ENCODE results near the gene FARSB.
"Not testable (repeated sequence)": the region's sequence is repeated elsewhere in the genome, so short reads cannot be mapped to it uniquely, and the experiment has no call there.

Gene FARSB

DNA sequence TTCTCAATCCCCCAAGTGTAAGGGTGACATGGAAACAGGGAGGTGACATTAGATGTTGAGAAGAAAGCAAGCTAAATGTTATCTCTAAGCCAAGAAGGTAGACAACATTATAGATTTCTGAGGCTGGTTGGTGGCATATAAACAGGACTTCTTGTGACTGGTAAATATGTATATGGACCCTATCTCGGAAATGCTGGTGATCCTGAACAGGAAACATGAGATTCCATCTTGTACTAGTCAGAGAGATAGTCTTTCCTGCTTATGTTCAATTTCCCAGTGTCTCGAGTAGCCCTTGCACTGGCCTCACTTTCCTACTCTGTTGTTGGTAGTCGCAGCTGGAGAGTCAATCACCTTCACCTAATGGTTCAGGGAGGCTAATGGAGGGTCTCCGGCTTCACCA lies 42.4 kb upstream of the FARSB start:
- TF ChIP-seq, protein P1, sequence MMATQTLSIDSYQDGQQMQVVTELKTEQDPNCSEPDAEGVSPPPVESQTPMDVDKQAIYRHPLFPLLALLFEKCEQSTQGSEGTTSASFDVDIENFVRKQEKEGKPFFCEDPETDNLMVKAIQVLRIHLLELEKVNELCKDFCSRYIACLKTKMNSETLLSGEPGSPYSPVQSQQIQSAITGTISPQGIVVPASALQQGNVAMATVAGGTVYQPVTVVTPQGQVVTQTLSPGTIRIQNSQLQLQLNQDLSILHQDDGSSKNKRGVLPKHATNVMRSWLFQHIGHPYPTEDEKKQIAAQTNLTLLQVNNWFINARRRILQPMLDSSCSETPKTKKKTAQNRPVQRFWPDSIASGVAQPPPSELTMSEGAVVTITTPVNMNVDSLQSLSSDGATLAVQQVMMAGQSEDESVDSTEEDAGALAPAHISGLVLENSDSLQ (IDR thresholded peaks at IDR 0.05), result no peak
- TF ChIP-seq SP1 (IDR thresholded peaks at IDR 0.05) (no peak), L3MBTL2 (conservative IDR thresholded peaks at IDR 0.05) (no peak), ELF4 (IDR thresholded peaks at IDR 0.05) (no peak), HDGF (IDR thresholded peaks at IDR 0.05; ENCODE audit: borderline replicate concordance) (no peak), ARNT (IDR thresholded peaks at IDR 0.05) (no peak), FOXM1 (IDR thresholded peaks at IDR 0.05; ENCODE audit: borderline replicate concordance) (no peak), LEF1 (IDR thresholded peaks at IDR 0.05; ENCODE audit: borderline replicate concordance) (no peak)
- no peak for DNase-seq (ENCODE audit: extremely low spot score)
- CTCF ChIA-PET, result no interaction called here
- POLR2A ChIA-PET, result no interaction called here

DNA sequence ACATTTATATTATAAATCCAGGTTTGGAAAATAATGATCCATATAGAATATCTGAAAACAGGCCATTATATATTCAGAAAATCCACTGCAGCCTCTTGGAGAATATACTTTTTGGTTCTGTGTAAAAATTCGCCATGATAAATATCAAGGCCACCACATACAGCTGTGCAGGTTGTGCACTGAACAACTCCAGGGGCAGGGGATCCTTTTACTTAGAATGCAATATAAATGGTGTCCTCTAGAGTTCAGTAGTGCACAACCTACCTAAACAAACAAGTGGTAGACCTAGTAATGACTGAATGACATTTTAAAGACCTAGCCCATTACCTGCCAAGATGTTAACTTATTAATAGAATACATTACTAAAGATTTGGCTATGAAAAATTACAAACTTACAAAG lies 37.9 kb upstream of the FARSB start:
- TF ChIP-seq, protein P1 (IDR thresholded peaks at IDR 0.05), result peak; percentile 74
- TF ChIP-seq SUZ12 (IDR thresholded peaks at IDR 0.05), result no peak
- DNase-seq (ENCODE audit: extremely low spot score), result peak; percentile 24
- ChIA-PET POLR2A (no interaction called here), CTCF (interaction anchor here (0.6 kb wide), 1 partner anchor 218 kb away, joined by 3 read pairs; no protein-coding TSS in a partner anchor)

DNA sequence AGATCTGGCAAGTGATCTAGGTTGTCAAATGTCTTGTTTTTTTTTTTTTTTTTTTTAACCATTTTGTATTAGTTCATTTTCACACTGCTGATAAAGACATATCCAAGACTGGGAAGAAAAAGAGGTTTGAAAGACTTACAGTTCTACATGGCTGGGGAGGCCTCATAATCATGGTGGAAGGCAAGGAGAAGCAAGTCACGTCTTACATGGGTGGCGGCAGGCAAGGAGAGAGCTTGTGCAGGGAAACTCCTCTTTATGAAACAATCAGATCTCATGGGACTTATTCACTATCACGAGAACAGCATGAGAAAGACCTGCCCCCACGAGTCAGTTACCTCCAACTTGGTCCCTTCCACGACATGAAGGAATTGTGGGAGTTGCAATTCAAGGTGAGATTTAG lies 37.5 kb upstream of the FARSB start:
- POLR2A ChIA-PET, result not testable (repeated sequence)
- CTCF ChIA-PET, result interaction anchor here (0.6 kb wide), 1 partner anchor 218 kb away, joined by 3 read pairs; no protein-coding TSS in a partner anchor

DNA sequence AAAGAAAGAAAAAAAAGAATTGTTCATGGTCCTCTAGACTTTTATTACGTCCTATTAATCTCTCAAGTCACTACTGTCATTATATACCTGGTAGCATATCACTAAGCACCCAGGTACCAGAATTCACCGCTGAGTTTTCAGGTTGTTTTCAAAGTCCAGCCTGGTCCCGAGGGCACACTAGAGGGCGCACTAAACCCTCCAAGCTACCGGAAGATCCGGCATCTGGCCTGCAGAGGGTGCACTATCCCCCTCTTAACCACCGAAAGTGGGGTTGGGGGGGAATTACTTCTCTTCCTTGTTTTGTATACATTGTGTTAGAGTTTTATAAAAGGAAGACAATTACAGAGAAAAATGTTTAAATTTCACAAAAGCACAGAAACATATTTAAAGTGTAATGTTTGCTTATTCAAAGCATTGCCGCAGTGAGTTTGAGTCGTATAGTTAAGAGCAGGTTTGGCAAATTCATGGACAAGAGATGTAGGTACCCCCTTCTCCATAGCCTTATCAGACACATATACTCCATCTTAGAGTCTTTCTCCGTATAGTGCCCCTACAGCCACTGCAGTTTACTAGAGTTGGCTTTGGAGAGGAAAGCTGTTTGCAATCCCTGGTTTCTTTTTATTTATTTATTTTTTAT lies 34.8 kb upstream of the FARSB start:
- no peak for TF ChIP-seq HDGF (IDR thresholded peaks at IDR 0.05; ENCODE audit: borderline replicate concordance)
- TF ChIP-seq LEF1 (IDR thresholded peaks at IDR 0.05; ENCODE audit: borderline replicate concordance), result no peak
- TF ChIP-seq SP1 (IDR thresholded peaks at IDR 0.05), result no peak
- peak; percentile 87 for DNase-seq (ENCODE audit: extremely low spot score)
- POLR2A ChIA-PET, result no interaction called here
- CTCF ChIA-PET, result interaction anchor here (0.6 to 1.6 kb wide), 8 partner anchors 9 to 643 kb away, joined by 3 to 13 read pairs (median 3); no protein-coding TSS in a partner anchor

More for the DNA sequence above, 37.5 kb upstream of the FARSB start:
- DNase-seq (ENCODE audit: extremely low spot score), result not testable (repeated sequence)

DNA sequence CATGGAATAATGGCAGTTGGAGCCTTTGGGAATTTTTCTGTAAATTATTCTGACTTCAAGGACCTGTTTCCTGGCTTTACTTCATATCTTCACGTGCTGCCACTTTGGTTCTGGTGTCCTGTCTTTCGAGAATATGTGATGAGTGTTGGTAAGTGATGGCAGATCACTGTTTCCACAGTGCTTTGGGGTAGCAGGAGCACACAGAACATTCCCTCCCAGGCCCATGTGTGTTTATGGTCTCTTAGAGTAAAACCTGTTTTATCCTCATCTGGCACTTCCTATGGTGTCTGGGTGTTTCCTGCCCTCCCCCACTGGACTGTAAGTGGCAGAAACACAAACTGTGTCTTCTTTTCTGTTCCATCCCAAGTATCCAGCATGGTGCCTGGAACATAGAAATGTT lies 33.4 kb upstream of the FARSB start:
- ChIA-PET POLR2A (no interaction called here), CTCF (interaction anchor here (0.6 kb wide), 1 partner anchor 264 kb away, joined by 3 read pairs; no protein-coding TSS in a partner anchor)
- TF ChIP-seq FOXK2 (IDR thresholded peaks at IDR 0.05) (no peak), TARDBP (IDR thresholded peaks at IDR 0.05) (no peak), HDGF (IDR thresholded peaks at IDR 0.05; ENCODE audit: borderline replicate concordance) (no peak), L3MBTL2 (conservative IDR thresholded peaks at IDR 0.05) (no peak), FOXM1 (IDR thresholded peaks at IDR 0.05; ENCODE audit: borderline replicate concordance) (no peak), ZNF384 (IDR thresholded peaks at IDR 0.05) (no peak), CTBP1 (IDR thresholded peaks at IDR 0.05; ENCODE audit: borderline replicate concordance) (no peak), SUZ12 (IDR thresholded peaks at IDR 0.05) (no peak), ARNT (IDR thresholded peaks at IDR 0.05) (no peak), ELF4 (IDR thresholded peaks at IDR 0.05) (no peak), NFRKB (IDR thresholded peaks at IDR 0.05) (no peak), SP1 (IDR thresholded peaks at IDR 0.05) (no peak), LEF1 (IDR thresholded peaks at IDR 0.05; ENCODE audit: borderline replicate concordance) (no peak), BHLHE40 (IDR thresholded peaks at IDR 0.05; ENCODE audit: borderline replicate concordance) (no peak), FOXA1 (IDR thresholded peaks at IDR 0.05) (no peak)
- TF ChIP-seq, protein P1 (IDR thresholded peaks at IDR 0.05), result no peak
- no peak for DNase-seq (ENCODE audit: extremely low spot score)

DNA sequence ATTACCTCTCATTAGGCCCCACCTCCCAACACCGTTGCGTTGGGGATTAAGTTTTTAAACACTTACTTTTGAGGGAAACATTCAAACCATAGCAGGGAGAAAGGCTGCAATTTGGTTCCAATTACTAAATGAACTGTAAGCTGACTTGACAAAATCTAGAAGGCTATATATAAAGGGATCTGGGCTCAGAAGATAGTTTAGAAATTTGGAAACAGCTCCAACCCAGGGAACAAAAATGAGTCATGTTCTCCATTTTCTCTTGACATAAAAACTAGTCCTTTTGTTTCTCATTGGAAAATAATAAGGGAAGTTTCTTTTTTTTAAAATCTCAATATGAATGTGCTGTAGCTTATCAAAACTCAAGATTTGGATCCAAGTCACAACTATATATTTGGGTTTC lies 33.0 kb upstream of the FARSB start:
- DNase-seq (ENCODE audit: extremely low spot score), result no peak
- TF ChIP-seq BHLHE40 (IDR thresholded peaks at IDR 0.05; ENCODE audit: borderline replicate concordance), result no peak
- no peak for TF ChIP-seq NFRKB (IDR thresholded peaks at IDR 0.05)
- TF ChIP-seq LEF1 (IDR thresholded peaks at IDR 0.05; ENCODE audit: borderline replicate concordance), result no peak
- TF ChIP-seq L3MBTL2 (conservative IDR thresholded peaks at IDR 0.05), result no peak
- no peak for TF ChIP-seq ARNT (IDR thresholded peaks at IDR 0.05)
- TF ChIP-seq ZNF384 (IDR thresholded peaks at IDR 0.05), result no peak
- no peak for TF ChIP-seq SP1 (IDR thresholded peaks at IDR 0.05)
- TF ChIP-seq, protein P1 (IDR thresholded peaks at IDR 0.05), result no peak
- no peak for TF ChIP-seq FOXK2 (IDR thresholded peaks at IDR 0.05)
- TF ChIP-seq FOXM1 (IDR thresholded peaks at IDR 0.05; ENCODE audit: borderline replicate concordance), result no peak
- TF ChIP-seq CTBP1 (IDR thresholded peaks at IDR 0.05; ENCODE audit: borderline replicate concordance), result no peak
- no peak for TF ChIP-seq ELF4 (IDR thresholded peaks at IDR 0.05)
- no peak for TF ChIP-seq FOXA1 (IDR thresholded peaks at IDR 0.05)
- no peak for TF ChIP-seq HDGF (IDR thresholded peaks at IDR 0.05; ENCODE audit: borderline replicate concordance)
- no peak for TF ChIP-seq TARDBP (IDR thresholded peaks at IDR 0.05)
- TF ChIP-seq SUZ12 (IDR thresholded peaks at IDR 0.05), result no peak
- ChIA-PET CTCF (interaction anchor here (1.0 to 1.8 kb wide), 2 partner anchors 11 to 20 kb away, joined by 3 to 4 read pairs; no protein-coding TSS in a partner anchor), POLR2A (no interaction called here)
